WERI-Rb-1 (cell line): ENCODE measurements around the gene GBF1.

Experiments used
- DNase-seq: peaks from one replicate; pipeline ENCODE4 v3.0.0-alpha.2; 2020
- H3K27ac ChIP-seq: fragments of 250-450 bp; sonication (Bioruptor Pico); 2 replicates; pipeline ENCODE4 v1.5.1; 2020; ENCODE audit warnings: mild to moderate bottlenecking, moderate library complexity
- H3K27me3 ChIP-seq: fragments of 250-450 bp; sonication (Bioruptor Pico); 2 replicates; pipeline ENCODE4 v1.5.1; 2021; ENCODE audit warnings: mild to moderate bottlenecking, low read depth, moderate library complexity; ENCODE audit not compliant: insufficient read depth, severe bottlenecking
- H3K36me3 ChIP-seq: fragments of 250-450 bp; sonication (Bioruptor Pico); 2 replicates; pipeline ENCODE4 v1.5.1; 2020; ENCODE audit warnings: mild to moderate bottlenecking, moderate library complexity
- H3K4me3 ChIP-seq: 2 replicates; pipeline ENCODE4 v1.5.1; 2011; ENCODE audit warnings: low read depth, mild to moderate bottlenecking, control low read depth, low read length
- H3K9me3 ChIP-seq: fragments of 250-450 bp; sonication (Bioruptor Pico); 2 replicates; pipeline ENCODE4 v1.5.1; 2021; ENCODE audit warnings: mild to moderate bottlenecking, moderate library complexity; ENCODE audit not compliant: severe bottlenecking
- TF ChIP-seq, protein P1 (sequence below): IDR thresholded peaks from 2 replicates; pipeline ENCODE4 v1.5.1; 2011; ENCODE audit warnings: low read depth, mild to moderate bottlenecking, control low read depth, inconsistent platforms, low read length

The GBF1 gene

DNA sequence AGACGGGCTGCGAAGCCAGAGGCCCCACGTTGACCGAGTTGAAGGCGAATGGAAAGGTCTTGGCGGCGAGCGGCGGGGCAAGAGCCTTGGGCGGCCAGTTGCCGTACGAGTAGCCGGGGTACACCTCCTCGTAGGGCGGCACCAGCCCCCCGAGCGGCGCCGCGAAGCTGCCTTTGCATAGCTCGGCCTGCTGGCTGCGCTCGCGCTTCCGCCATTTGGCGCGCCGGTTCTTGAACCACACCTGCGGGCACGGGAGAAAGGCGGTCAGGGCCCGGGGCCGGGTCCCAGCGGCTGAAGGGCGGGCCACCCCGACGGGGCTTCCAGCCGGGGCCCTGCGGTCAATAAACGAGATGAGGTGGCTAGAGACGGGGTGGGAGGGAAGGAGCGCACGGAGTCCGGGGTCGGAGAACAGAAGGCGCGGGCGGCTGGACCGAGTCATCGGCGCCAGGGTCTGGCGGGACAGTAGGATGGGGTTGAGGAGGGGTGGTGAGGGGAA lies 14.4 kb upstream of the GBF1 start:
- H3K4me3 ChIP-seq = peak overlapping the region; percentile 41
- no peaks in the 10 kb centered on the region for H3K27me3 ChIP-seq
- TF ChIP-seq, protein P1, sequence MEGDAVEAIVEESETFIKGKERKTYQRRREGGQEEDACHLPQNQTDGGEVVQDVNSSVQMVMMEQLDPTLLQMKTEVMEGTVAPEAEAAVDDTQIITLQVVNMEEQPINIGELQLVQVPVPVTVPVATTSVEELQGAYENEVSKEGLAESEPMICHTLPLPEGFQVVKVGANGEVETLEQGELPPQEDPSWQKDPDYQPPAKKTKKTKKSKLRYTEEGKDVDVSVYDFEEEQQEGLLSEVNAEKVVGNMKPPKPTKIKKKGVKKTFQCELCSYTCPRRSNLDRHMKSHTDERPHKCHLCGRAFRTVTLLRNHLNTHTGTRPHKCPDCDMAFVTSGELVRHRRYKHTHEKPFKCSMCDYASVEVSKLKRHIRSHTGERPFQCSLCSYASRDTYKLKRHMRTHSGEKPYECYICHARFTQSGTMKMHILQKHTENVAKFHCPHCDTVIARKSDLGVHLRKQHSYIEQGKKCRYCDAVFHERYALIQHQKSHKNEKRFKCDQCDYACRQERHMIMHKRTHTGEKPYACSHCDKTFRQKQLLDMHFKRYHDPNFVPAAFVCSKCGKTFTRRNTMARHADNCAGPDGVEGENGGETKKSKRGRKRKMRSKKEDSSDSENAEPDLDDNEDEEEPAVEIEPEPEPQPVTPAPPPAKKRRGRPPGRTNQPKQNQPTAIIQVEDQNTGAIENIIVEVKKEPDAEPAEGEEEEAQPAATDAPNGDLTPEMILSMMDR = peak; percentile 52
- peak; percentile 53 for DNase-seq
- no peaks in the 10 kb centered on the region for H3K9me3 ChIP-seq
- H3K36me3 ChIP-seq = no peaks in the 10 kb centered on the region
- H3K27ac ChIP-seq = no peak overlapping the region

DNA sequence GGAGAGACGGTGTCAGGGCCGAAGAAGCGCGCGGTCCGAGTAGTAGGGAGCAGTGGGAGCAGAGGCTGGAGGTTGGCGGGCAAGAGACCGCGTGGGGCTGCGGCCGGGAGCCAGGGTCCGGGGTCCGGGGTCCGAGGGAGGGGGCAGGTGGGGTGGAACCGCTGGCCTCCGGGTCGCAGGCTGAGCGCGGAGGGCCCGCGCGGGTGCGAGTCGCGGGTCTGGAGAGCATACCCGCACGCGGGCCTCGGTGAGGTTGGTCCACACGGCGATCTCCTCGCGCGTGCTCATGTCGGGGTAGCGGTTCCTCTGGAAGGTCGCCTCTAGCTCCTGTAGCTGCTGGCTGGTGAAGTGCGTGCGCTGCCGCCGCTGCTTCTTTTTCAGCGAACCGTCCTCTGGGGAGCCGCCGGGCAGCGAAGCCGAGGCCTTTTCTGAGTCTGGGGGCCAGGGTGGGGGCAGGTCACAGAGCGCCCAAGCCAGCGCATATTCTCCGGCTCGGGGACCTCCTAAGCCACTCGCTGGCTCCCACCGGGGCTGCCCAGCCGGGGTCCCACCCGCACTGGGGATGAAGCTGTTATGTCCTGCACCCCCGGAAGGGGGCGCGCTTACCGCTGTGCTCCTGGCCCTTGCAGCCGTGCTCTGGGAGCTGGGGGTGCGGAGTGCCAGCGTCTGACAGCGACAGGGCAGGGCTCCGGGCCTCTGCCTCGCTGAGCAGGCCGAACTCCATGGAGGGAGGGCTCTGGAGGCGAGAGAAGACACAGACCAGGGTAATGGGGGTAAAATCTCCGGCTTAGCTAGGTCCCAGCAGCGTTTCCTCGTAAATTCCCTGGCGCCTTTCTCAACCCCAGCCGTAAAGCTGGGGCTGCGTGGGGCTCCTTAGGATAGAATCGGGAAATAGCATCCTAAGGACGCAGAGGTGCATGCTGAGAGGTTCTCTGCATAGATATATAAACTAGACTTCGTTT lies 13.7 kb upstream of the GBF1 start:
- no peaks in the 10 kb centered on the region for H3K27me3 ChIP-seq
- H3K4me3 ChIP-seq = peak overlapping the region; percentile 41
- H3K9me3 ChIP-seq = no peaks in the 10 kb centered on the region
- peak; percentile 51 for DNase-seq
- TF ChIP-seq, protein P1 = peak; percentile 78
- H3K36me3 ChIP-seq = no peaks in the 10 kb centered on the region
- H3K27ac ChIP-seq = no peak overlapping the region

DNA sequence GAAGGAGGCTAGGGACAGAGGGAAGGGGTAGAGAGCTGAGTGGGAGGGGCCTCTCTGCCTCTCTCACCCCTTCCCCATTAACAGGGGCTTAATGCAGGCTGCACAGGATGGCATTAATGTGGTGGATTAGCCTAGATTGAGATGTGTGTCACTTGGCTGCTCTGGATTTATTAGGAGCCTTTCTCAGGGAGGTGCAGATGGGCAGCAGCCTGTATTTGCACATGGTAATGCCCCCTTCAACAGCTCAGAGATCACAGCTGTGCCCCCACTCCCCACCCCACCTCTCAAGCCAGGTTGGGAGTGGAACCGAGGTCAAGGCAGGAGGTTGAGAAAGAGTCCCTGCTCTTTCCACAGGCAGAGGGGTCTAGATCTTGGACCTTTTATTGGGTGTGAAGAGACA lies 11.3 kb upstream of the GBF1 start:
- peak; percentile 81 for DNase-seq
- Histone ChIP-seq H3K36me3 (no peaks in the 10 kb centered on the region), H3K27me3 (no peaks in the 10 kb centered on the region), H3K9me3 (no peaks in the 10 kb centered on the region), H3K4me3 (no peak overlapping the region), H3K27ac (peak overlapping the region; percentile 65)
- TF ChIP-seq, protein P1 = no peak

DNA sequence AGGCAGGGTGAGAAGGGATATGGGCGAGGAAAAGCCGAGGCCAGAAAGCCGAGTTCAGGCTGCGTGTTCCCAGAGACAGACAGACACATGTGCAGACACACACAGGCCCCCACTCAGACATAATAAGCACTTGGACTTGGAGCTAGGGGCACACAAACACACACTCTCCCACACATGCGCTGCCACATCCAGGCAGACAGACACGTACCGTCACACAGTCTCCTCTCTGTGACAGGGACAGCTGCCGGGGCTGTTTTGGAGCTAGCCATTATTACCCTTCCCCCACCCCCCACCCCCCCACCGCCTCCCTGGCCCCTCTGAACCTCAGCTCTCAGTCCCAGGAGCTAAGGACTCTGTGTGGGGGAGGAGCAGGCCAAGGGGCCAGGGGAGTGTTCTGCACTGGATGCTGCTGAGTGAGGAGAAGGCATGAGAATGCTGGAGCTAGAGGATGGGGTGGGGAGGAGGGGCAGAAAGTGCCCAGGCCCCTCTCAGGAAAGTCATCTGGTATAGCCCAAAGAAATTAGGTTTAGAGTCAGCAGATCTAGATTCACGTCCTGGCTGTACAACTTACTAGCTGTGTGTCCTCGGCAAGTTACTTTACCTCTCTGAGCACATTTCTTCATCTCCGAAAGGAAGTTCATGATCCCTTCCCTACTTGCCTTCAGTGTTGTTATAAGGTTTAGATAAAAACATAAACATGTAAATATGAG lies 10.3 kb upstream of the GBF1 start:
- no peaks in the 10 kb centered on the region for H3K9me3 ChIP-seq
- H3K4me3 ChIP-seq = peak overlapping the region; percentile 8; the same call in 1 of the 2 replicates
- no peaks in the 10 kb centered on the region for H3K36me3 ChIP-seq
- H3K27ac ChIP-seq = peak overlapping the region; percentile 65
- DNase-seq = peak; percentile 37
- TF ChIP-seq, protein P1 = no peak
- no peaks in the 10 kb centered on the region for H3K27me3 ChIP-seq

DNA sequence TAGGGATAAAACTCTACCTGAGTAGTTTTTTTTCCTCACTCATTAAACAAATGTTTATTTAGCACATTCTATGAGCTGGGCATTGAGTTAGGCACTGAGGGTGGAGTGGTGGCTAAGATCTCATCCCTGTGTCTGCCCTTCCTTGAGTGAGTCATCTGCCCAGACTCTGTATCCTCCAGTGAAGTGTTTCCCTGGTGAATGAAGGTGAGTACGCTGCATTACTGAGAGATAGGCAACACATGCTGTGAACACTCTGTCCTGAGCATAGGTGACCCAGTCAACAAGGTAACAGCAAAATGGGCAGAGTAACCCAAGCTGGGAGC lies 9.8 kb upstream of the GBF1 start:
- Histone ChIP-seq H3K9me3 (no peaks in the 10 kb centered on the region), H3K27ac (peak overlapping the region; percentile 58), H3K36me3 (no peaks in the 10 kb centered on the region), H3K27me3 (no peaks in the 10 kb centered on the region), H3K4me3 (no peak overlapping the region)
- no peak for DNase-seq
- TF ChIP-seq, protein P1 = no peak
